Hepatic stellate cell (primary cell): ENCODE results near the gene RHOA.

ENCODE experiments used
- DNase-seq: peaks from one replicate; pipeline ENCODE4 v3.0.0; 2011; ENCODE audit warnings: low spot score

Gene RHOA

DNA sequence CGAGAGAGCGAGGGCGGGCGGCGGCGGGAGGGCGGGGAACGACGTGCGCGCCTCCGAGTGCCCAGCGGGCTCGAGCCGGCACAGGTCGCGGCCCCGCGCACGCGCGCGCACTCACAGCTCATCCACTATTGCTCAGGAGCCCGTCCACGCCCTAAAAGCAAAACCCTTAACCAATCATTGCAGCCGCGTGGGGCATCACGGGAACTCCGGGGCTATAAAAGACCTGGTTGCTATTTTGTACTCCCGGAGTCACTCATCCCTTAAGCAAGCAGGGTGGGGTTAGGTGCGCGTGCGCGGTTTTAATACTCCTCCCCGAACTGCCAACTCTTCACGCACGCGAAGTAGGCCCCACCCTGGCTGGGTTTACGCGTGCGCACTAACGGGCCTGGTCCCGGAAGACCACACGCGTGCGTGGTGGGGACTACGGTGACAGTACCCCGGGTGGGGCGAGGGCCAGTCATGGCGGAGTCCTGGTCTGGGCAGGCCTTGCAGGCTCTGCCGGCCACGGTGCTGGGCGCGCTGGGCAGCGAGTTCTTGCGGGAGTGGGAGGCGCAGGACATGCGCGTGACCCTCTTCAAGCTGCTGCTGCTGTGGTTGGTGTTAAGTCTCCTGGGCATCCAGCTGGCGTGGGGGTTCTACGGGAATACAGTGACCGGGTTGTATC lies at the start of gene RHOA, which contains the start of gene TCTA:
TSS of gene RHOA (minus strand) at position 9 of the 664 bp plus-strand sequence. CDS start 36,387 bp downstream, outside the sequence.
TSS of gene TCTA (plus strand) at position 456 of the 664 bp plus-strand sequence. CDS start at position 460, 4 bp downstream.
- DNase-seq: peak; percentile 100

DNA sequence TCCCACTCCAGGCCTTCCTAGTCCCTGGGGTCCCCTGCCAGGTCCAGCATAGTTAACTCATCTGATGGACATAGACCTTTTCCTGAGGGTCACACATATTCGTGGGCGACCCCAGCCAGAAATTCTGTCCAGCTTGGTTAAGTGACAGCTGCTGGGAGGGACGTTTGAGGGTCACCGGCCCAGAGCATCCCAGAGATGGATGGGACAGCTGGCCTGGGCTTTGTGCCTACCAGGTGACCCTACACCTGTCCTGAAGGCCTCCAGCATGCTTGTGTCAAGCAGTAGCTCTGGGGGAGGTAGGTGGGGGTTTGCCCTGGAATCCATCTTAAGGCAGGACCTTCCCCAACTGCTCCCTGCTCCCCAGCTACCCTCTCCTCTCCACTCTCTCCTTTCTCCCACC lies 49.2 kb upstream of the RHOA start:
- no peak for DNase-seq

DNA sequence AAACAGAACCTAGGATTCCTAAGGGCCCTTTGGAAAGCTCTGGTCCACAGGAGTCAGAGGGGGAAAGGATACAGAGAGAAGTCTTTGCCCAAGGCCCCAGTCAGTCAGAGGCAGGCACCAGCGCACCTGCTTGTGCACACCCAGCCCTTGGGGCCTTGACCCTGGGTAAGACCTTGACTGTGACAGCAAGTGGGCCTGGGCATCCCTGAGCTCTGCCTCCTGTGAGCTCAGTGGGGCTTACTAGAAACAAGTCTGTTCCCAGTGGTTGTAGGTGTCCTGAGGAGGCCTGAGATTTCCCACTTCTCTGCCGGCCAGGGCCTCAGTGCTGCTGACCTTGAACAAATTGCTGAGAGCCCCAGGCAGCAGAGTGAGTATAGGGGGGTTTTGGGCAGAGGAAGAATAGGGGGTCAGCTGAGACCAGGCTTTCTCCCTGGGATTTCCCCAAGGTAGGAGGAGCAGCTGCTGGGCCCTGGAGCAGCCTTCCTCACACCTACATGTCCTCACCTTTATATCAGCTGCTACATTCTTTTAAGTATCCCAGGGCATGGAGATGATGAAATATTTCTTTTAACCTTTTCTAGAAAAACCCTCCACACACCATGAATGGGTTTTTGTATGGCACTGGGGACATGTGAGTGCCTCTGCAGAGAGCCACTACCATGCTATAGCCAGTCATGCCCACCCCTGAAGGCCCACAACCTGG lies 48.6 kb upstream of the RHOA start:
- no peak for DNase-seq

DNA sequence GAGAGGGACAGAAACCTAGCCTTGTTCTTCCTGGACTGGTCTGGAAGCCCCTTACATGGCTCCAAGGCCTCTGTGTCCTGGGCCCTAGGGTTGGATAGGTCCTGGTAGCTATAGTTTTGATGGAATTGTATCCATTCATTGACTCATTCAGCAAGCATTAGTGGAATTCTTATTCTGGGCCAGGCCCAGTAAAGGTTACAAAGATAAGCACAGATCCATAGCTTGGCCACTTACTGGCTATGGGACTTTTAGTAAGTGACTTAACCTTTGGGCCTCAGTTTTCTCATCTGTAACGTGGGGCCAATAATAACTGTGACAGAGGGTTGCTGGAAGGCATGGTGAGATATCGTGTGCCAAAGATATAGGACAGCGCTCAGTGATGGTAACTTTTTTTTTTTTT lies 44.7 kb upstream of the RHOA start:
- peak; percentile 23 for DNase-seq

DNA sequence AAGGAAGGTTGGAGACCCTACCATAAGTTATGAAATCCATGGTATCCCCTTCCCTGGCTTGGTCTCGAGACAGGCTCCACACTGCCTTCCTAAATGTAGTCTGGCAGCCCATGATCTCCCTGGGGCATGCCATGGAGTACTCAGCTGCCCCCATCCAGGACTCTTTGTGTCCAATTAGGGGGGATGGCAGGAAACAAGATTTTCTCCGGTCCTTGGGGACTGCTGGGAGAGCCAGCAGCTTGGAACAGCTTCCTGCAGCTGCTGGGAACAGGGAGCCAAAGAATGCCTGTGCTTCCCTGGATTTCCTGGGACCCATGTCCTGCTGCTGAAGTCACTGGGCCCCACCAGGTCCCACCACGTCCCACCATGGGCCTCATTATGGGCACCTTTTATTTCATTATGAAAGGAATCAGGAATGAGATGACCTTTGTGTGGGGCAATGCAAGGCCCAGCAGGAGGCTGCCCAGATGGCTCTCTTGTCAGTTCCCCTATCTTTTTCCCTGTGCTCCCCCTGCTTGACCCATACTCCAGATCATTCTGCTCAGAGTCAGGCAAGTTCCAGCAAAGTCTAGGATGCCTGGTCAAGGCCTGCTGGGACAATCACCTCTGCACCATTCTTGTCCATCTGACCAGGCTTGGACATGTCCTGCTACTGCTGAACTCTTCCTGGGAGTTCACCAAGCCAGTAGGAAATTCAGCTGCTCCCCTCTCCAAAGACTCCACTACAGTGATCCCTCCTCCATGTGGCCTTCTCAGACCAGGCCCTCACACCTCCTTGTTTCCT lies 43.3 kb upstream of the RHOA start:
- DNase-seq: peak; percentile 49

DNA sequence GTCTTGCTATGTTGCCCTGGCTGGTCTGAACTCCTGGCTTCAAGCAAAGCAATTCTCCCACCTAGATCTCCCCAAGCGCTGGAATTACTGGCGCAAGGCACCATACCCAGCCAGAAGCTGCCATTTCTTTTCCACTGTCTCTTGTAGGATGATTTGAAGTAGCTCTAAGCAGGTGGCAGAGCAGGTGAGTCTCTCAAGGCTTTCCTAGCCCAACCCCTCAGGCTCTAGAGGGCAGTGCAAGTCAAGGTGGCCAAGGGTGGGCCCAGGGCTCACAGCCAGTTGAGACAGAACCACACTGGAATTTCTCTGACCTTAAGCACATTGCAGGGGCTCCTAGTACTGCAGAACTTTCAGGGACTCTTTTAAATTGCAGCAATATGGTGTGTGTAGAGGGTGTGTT lies 42.7 kb upstream of the RHOA start:
- DNase-seq: peak; percentile 8

DNA sequence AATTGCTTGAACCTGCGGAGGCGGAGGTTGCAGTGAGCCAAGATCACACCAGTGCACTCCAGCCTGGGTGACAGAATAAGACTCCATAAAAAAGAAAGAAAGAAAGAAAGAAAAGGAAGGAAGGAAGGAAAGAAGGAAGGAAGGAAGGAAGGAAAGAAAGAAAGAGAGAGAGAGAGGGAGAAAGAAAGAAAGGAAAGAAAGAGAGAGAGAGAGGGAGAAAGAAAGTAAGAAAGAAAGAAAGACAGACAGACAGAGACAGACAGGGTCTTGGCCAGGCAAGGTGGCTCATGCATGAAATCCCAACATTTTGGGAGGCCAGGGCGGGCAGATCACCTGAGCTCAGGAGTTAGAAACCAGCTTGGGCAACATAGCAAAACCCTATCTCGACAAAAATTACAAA lies 41.8 kb upstream of the RHOA start:
- DNase-seq: no peak

DNA sequence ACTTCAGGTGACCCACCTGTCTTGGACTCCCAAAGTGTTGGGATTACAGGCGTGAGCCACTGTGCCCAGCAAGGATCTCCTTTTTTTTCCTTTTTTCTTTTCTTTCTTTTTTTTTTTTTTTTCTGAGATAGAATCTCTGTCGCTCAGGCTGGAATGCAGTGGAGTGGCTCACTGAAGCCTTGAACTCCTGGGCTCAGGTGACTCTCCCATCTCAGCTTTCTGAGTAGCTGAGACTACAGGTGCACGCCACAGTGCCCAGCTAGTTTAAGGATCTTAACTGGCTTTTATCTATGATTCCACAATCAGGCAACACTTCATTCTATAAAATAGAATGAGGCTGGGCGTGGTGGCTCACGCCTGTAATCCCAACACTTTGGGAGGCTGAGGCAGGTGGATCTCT lies 33.6 kb upstream of the RHOA start:
- no peak for DNase-seq

DNA sequence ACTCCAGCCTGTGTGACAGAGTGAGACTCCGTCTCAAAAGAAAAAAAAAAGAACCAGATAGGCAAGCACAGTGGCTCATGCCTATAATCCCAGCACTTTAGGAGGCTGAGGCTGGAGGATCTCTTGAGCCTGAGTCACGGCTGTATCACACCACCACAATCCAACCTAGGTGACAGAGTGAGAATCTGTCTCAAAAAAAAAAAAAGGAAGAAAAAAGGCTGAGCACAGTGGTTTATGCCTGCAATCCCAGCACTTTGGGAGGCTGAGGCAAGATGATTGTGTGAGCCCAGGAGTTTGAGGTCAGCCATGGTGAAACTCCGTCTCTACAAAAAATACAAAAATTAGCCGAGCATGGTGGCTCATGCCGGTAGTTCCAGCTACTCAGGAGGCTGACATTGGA lies 23.0 kb upstream of the RHOA start:
- DNase-seq: no peak

DNA sequence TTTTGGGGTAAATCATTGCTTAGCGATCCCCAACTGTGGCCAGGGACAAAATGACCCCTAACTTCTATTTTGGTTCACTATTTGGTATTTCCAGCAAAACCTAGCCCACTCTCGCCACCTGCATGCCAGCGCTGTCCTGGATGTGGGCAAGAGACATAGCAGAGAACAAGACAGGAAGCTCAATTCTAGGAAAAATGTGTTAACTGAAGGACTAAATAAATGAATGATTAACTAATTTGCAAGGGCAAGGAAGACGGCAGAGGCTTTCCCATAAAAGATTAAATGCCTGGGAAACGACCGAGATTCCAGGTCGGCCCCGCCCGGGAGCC lies 16.9 kb upstream of the RHOA start:
- DNase-seq: no peak

DNA sequence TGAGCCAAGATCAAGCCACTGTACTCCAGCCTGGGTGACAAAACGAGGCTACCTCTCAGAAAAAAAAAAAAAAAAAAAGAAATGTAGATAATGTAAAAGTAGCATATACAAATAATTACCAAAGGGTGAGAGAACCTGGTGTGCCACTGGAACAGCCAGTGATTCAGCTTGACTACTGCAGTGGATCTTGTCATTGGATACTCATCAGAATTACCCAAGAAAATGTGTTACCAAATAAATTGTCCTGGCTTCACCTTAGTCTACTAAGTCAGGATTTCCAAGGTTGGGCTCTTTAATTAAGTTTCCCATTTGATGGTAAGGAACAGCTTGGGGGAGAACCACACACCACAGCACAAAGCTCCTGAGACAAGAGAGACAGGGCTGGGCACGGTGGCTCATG lies 15.8 kb upstream of the RHOA start:
- DNase-seq: no peak

DNA sequence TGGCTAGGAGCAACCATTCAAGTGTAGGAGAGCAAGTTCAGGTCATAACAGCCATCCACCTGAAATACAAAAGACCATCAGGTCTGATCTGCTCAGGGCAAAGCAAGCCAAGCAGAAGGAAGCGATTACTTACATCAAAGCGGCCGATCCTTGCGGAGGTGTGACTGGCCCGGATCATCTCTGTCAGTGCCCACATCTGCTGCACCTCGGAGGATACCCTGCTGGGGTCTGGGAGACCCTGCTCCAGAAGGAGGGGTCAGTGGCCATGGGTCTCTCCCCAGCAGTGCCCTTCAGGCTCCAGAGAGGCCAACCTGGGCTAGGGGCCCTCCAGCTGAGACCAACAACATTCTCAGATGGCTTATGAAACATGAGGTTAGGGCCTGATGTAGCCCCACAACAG lies 13.0 kb upstream of the RHOA start:
- DNase-seq: no peak

DNA sequence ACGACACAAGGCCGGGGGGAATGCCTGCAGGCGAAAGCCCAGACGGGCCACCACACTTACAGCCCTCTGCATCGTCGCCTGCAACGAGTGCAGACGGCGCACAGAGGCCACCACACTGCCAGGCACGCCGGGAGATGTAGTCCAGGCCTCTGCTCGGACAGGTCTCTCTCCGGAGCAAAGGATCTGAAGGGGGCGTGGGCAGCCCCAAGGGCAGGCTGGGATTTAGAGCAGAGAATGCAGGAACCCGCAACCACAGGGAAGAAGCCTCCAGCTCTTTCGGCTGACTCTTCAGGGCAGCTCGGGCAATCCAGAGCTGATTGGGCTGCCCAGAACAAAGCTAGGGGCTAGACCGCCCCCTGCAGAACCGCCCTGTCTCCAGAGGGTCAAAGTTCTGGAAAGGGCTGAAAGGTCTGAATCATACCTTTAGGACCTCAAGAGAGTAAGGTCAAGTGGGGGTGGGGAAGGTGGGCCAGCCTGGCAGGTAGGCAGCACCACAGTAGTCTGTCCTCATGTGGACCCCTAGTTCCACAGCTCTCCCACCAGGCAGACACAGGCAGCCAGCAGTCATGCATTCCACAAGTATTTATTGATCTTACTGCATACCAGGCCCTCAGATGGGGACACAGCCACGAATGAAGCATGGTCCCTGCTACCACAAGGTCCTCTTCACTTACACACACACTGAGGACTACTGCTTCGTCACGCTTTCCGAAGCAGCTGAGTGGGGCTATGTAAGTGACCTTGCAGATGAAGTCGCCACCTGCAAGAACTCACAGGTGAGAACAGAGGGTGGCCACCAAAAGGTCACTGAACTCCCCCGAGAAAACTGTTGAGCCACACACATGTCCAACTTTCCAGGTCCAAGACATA lies 10.8 kb upstream of the RHOA start, which contains the start of gene AMT:
TSS of gene AMT (minus strand) at position 95 of the 870 bp plus-strand sequence. CDS start at position 72, 23 bp downstream.
- peak; percentile 17 for DNase-seq

DNA sequence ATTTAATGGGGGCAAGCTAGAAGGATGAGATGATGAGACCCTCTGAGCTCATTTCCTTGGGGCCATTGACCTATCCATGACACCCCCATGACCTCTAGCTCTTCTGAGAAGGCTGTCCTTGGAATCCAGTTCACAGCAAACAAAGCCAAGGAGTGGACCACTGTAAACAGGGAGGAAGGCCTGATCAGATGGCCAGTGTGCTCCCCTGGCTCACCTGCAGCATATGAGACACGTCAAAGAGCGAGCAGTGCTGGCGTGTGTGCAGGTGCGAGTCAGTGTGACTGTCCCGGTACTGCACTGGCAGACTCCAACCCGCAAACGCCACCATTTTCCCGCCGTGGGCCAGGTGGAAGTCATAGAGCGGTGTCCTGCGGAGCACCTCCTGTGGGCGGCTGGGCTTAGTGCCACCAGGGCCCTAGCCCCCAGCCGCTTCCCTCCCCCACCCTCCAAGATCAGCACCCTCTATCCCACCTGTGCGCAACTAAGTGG lies 10.2 kb upstream of the RHOA start:
- DNase-seq: peak; percentile 2

DNA sequence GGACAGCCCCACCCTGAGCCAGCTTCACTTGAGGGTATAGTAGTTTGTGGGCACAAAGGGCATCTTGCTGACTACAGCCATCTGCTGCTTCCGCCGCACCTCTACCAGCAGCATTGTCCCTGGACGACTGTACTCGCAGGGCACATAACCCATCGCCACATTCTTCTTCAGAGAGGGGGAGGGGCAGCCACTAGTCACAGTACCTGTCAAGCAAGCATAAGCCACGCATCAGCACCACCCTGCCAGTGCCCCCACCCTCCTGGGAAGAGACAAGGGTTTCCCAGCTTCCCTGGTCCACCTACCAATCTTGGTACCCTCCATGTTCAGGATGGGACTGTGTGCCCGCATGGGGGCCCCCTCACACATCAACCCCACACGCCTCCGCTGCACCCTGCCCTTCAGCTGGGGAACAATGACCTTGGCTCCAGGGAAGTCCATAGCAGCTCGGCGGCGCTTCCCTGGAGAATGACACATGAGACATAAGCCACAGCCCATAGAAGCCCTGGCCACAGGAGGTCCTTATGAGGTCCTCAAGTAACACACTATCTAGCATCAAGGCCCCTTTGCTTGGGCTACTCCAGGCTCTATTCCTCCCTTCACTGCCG lies 5.8 kb upstream of the RHOA start:
- no peak for DNase-seq

DNA sequence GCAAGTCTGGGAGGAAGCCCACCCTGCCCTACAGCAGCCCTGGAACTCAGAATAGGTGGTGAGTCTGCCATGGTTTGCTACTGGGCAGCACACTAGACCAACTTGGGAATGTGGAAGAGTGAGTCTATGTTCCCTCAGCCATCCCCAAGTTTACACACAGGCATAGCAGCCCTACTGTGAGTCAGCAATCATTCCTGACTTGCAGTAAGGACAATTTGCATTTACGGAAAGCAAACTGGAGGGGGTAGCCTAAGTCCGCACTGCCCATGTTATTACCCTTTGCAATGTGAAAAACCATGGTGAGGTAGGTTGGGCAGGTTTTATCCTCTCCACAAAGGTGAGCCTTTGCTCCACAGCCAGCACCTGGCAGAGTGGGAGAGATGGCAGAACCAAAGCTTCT lies 5.1 kb upstream of the RHOA start:
- DNase-seq: no peak

DNA sequence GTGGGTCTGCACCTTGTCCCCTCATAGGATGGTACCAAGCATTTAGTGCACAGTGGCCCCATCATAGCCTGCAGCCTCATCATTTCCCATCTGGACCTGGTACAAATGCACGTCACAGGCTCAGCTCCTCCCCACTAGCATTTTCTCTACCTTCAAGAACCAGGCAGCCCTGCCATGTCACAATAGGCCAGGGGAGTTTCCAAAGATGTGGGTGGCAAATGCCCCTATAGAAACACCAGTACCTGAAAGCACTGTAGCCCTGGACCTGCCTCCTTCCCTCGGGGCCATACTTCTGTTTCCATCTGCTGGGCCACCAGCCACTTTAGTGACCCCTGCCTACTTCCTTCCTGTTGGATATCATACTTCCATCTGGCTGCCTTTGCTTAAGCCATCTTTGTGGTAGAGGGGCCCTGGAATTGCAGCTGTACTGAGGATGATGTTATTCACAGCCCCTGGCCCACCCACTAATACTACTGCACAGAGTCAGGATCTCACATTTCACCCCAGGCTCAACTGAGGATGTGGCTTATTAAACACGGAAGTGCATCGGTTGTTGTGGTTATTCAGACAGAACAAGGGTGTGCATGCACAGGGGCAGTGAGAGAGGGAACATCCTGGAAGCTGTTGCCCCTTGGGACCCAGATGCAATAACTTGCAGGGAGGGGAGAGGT lies 4.3 kb upstream of the RHOA start:
- no peak for DNase-seq

DNA sequence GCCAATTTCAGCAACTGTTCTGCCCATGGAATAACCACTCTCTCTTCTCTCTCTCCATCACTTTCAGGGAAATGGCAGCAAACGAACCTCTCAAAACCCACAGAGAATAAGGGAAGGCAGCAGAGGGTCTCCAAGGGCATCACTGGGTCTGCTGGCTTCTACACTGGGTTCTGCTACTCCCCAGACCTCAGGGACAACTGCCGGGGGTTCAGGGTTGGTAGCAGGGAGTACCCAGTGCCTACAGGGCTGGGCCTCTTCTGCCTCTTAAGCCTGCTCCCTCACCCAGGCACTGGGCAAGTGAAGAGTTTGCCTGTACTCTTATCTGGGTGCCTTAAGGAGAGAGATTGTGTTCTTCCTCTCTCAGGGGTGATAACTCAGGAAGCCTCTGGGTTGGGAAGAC lies 3.0 kb upstream of the RHOA start:
- no peak for DNase-seq

DNA sequence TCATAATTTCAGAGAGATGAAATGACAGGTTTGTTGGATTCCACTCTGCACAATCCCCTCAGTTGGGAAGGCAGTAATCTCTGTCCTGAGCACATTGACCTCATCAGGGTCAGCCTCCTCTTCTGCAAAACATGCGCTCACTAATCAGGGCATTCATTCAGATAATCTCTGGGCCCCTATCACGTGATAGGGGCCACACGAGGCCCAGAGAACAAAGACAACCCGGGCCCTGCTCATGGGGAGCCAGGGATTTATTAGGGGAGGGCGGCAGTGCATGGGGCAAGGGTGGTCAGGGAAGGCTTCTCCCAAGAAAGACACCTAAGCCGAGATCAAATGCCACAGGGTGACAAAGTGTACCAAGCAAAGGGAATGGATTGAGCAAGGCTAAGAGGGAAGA lies 1.6 kb upstream of the RHOA start:
- no peak for DNase-seq

DNA sequence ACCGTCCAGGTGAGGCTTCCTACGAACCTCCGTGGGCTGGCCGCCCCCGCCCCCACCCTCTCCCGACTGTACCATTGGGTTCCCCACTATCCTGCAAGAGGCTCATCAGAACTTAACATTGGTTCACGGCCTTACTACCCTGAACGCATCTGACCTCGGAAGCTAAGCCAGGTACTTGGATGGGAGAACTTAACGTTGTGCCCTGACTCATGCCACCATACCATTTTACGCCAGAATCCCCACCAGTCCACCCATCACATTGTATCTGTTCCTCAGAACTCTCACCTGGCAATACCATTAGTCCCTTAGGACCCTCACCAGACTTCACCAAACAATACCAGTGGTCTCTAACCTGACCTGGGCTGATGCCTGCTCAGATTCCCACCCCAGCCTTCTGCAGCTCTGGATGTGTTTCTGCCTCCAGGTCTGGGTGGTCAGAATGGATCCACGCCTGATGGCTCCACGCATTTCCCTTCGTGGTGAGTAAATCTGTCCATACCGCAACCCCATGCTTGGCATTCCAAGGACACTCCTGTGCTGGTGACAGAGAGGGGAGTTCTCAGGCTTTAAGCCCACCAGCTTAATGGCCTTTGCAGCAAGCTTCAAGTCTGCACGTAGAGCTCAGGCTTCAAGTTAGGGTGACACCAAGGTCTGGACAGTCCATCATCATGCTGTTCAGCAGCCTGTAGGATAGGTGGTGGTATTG lies 1.0 kb upstream of the RHOA start:
- no peak for DNase-seq
